ENCODE results near the gene TAS2R41.

Gene TAS2R41, protein sequence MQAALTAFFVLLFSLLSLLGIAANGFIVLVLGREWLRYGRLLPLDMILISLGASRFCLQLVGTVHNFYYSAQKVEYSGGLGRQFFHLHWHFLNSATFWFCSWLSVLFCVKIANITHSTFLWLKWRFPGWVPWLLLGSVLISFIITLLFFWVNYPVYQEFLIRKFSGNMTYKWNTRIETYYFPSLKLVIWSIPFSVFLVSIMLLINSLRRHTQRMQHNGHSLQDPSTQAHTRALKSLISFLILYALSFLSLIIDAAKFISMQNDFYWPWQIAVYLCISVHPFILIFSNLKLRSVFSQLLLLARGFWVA

DNA sequence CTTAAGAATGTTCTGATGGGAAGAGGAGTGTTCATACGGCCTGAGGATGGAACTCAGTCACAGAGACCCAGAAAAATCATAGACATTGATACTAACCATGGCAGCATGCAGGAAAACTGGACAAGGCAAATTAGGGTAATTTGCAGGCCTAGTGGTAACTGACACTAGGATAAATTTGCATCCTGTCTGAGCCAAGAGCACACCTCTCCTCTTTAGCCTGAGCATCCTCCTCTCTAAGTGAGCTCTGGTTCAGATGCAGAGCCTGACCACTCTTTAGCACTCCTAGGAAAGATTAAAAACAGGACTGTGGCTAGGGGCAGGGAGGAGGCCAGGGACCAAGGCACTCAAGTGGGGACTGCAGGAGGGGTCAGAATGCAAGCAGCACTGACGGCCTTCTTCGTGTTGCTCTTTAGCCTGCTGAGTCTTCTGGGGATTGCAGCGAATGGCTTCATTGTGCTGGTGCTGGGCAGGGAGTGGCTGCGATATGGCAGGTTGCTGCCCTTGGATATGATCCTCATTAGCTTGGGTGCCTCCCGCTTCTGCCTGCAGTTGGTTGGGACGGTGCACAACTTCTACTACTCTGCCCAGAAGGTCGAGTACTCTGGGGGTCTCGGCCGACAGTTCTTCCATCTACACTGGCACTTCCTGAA lies at the start of gene TAS2R41:
TSS of gene TAS2R41 (plus strand) at position 373 of the 650 bp plus-strand sequence. CDS start at position 373, 0 bp downstream.
- H3K4me3 ChIP-seq (ENCODE audit: low read depth, low read length), result no peak within 1 kb of the TSS

DNA sequence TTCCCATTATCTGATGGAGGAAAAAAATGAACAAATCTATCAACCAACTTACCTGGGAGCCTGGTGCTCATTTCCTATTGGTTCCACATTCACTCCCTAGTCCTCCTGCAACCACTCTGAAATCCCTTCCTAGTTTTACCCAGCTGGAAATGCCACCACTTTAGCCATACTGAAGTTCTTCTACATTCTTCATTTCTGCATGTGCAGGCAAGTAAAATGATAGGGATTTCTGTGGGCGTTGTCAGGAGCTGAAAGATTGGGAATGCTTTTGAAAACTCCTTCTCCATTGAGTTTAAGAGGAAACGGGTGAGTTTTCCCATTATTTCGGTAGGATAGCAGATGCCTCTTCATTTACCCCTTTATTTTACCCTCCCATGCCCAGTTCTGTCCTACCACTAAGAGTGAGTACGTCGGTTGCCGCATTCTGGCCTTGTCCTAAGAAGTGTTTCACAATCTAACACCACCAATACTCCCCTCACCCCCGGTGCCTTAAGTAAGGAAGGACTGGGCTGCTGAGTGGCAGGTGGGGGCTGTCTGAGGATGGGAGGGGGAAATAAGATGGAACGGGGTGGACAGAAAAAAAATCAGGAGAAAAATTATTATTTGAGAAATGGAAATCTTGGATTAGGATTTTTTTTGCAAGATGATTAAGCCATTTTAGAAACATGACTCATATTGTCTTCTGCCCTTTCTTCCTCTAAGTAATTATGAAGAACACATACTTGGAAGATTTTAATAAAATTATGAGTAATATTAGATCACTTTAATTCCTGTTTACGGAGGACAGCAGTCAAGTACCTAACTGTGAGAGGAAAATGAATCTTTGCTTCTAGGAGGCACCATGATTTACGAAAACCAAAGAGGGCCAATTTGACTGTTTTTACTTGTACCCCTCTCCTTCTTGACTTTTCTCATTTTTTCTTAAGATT lies 47.6 kb upstream of the TAS2R41 start:
- H3K4me3 ChIP-seq (ENCODE audit: low read depth, low read length), result no peak overlapping the region

DNA sequence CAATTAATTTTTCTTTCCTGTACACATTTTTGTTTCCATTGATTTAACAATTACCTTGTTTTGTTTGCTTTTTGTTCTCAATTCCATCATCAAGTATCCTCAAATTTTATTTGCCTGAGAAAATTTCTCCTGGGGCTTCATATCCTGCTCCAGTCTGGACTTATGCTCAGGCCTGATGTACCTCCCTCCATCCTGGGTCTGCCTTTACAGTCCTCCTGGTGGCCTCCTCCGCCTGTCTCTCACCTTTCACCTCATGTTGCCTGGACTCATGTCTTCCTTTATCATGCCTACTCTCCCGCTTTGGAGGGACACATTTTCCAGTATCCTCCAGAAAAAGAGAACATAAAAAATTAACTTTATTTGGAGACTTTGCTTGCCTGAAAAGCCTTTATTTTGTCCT lies 46.6 kb upstream of the TAS2R41 start:
- H3K4me3 ChIP-seq (ENCODE audit: low read depth, low read length), result no peak overlapping the region

DNA sequence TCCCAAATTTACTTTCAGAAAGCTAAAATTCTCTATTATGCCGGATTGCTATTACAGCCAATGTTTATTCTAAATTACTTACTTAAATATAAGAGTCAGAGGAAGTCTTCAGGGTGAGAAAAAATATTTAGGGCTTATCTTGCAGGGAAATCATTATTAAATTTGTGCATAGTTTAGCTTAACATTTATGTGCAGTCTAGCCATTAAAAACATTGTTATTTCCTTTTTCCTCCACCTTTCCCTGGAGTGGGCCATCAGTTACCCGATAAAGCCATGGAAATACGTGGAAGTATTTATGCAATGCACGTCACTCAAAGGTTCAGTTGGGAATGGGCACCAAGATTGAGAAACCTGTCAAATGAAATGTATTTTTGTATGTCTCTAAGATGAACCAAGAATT lies 43.9 kb upstream of the TAS2R41 start:
- no peak overlapping the region for H3K4me3 ChIP-seq (ENCODE audit: low read depth, low read length)

DNA sequence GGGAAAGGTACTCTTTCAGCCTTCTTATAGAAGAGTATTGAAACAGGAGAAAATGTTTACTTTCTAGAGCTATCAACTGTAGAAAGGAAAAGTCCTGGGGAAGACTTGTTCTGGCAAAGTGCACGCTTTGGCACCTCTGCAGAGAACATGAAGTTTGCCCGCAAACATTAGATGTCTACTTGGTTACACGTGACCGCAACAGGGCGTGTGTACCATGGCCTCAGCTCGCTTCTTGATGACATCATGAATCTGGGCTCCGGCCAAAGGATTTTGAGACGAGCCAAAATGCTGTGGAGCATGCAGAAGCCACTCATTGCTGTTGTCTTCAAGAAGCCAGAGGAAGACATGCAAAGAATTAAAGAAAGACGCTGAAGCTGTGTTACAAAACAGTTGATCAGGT lies 43.0 kb upstream of the TAS2R41 start:
- H3K4me3 ChIP-seq (ENCODE audit: low read depth, low read length), result no peak overlapping the region

DNA sequence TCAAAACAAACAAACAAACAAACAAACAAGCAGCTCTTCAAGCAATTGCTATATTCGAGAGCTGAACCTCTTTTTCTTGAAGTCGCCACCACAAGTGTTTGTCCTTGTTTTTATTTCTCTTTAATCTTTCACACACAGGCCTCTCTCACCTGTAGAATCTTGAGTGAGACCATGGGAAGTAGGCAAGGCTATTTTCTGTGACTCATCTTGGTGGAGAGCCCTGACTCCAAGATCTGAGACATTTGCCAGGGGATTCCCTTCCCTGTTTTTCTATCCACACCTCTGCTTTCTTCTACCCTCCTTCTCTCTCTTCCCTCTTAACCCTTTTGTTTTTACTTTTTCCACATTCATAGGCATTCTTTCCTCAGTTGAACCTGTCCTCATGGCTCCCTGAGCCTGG lies 42.4 kb upstream of the TAS2R41 start:
- no peak overlapping the region for H3K4me3 ChIP-seq (ENCODE audit: low read depth, low read length)

DNA sequence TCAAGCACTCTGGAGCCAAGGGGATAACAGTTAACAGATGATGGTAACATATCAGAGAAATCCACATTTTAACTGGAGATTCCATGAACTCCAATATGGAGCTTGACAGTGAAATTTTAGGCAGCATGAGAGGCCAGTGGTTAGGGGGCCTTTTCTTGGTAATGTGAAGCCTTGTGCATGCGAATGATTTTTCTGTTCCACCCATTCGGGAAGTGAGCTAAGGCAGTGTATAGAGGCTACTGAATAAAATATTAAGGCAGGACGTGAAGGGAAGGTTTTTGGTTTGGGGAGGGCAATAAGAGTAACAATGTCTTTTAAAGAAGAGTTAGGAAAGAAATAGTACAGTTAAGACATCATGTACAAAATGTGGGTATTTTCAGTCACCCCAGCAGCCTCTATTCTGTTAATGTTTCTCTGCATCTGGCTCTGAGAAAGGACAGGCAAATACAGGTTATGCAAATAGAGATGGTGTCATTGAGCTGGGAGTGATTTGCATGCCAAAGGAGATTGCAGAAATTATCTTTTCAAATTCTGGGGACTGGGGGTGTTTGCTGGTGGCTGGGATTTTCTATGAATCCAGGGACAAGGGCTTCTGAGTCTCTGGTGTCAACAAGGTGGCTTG lies 41.2 kb upstream of the TAS2R41 start:
- H3K4me3 ChIP-seq (ENCODE audit: low read depth, low read length), result no peak overlapping the region

DNA sequence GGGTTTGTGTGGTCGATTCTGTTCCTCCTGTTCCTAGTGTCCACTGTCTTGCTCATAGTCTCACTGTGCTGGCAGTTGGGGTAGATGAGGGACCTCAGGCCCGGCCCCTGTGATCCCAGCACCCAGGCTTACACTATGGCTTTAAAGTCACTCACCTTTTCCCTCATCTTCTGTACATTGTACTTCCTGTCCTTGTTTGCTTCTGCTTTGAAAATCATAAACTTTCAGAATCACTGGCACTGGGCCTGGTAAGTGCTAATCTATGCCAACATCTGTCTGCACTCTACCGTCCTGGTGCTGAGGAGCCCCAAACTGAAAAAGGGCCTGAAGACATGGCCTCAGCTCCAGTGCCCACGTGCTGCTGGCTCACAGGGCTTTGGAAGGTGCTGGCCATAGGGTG lies 40.1 kb upstream of the TAS2R41 start:
- H3K4me3 ChIP-seq (ENCODE audit: low read depth, low read length), result no peak overlapping the region

DNA sequence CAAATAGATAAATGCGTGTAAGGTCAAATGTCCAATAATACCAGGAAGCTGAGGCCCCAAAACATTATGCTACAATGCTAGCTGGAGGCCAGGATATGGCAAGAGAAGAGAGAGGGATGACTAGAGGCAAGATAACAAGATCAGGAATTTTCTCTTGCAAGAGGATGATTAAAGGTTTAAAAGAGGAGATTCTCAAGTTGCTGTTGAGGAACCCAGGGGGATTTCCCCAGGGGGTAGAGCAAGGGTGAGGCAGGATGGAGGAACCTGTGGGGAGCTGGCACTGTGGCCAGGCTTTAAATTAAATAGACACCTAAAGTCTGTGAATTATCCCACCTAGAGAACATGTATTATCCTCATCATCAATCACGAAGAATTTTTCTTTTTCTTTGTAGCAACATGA lies 37.8 kb upstream of the TAS2R41 start:
- H3K4me3 ChIP-seq (ENCODE audit: low read depth, low read length), result no peak overlapping the region

DNA sequence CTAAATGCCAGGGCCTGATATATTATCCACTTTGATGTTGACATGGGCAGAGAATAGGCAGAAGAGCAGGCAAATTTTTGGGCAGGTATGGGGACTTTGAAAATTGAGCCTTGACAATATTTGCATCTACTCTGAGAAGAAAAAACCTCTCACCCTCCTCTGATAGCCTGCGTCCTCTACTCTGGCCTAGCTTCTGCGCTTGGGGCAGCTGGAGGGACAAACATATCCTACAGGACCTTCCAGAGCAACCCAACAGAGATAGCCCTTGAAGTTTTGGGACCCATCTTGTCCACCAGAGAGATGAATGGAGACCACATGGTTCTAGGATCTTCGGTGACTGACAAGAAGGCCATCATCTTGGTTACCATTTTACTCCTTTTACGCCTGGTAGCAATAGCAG lies 34.5 kb upstream of the TAS2R41 start, which contains the start of gene TAS2R60:
TSS of gene TAS2R60 (plus strand) at position 301 of the 400 bp plus-strand sequence. CDS start at position 301, 0 bp downstream.
- no peak within 1 kb of the TSS for H3K4me3 ChIP-seq (ENCODE audit: low read depth, low read length)

DNA sequence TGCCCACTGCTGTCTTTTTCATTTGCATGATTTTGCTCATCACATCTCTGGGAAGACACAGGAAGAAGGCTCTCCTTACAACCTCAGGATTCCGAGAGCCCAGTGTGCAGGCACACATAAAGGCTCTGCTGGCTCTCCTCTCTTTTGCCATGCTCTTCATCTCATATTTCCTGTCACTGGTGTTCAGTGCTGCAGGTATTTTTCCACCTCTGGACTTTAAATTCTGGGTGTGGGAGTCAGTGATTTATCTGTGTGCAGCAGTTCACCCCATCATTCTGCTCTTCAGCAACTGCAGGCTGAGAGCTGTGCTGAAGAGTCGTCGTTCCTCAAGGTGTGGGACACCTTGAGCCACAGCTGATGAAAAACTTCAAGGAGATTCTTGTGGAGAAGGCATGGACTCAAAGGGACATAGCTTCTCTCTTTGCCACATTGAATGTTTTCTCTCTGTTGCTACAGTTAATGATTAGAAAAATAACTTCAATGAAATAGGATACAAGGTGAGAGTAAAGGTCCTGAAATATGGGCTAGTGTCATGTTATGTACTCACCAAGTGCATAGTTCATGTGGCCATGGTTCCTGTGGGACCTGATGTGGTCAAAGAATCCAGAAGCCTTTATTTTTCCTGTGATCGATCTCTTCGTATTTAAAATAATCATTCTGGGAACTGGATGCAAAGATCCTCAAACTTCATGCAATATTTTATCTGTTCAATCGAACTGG lies 33.5 kb upstream of the TAS2R41 start:
- no peak overlapping the region for H3K4me3 ChIP-seq (ENCODE audit: low read depth, low read length)

DNA sequence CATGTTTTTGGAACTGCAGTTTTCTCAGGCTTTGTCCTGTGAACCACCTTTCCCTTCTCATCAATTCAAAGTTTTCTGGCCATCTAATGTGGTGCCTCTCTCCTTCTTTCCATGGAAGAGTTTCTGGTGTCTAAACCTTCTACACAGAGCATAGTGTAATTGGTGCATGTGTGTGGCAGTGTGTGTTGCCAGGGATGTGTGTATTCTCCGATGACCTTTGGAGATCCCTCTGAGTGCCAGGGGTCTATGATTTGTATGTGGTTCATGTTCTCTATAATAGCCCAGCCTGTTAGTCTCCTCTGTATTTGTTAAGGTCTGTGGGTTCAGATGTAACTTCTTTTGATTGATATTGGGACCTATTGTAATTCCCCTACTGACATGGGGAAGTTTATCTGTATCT lies 32.9 kb upstream of the TAS2R41 start:
- no peak overlapping the region for H3K4me3 ChIP-seq (ENCODE audit: low read depth, low read length)

DNA sequence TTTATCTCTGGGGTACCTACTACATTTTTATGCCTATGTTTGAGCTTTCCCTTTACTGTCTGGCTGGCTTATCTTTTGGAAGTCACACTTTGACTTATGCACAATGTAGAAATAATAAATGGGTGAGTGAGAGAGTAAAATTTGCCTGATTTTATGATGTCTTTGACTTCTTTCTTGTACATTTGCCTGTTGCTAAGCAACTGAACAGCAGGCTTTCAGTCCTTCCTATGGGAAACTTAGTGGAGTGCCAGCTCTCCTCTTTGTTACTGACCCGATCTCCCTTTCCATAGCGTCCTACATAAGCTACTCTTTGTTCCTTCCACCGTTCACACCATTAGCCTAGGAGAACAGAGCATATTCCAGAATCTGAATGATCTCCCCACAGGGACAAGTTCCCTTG lies 30.2 kb upstream of the TAS2R41 start:
- no peak overlapping the region for H3K4me3 ChIP-seq (ENCODE audit: low read depth, low read length)

DNA sequence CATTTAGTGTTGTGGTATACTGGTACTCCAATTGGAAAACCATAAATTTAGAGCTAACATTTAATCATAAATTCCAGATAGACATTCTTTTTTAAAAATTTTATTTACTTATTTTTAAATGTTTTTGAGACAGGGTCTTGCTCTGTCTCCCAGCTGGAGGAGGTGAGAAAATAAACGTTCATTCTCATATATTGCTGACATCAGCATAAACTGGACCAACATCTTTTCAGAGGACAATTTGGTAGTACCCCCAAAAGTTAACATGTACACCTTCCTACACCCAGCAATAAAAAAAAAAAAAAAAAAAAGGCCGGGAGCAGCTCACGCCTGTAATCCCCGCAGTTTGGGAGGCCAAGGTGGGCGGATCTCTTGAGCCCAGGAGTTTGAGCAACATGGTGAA lies 29.2 kb upstream of the TAS2R41 start:
- no peak overlapping the region for H3K4me3 ChIP-seq (ENCODE audit: low read depth, low read length)

DNA sequence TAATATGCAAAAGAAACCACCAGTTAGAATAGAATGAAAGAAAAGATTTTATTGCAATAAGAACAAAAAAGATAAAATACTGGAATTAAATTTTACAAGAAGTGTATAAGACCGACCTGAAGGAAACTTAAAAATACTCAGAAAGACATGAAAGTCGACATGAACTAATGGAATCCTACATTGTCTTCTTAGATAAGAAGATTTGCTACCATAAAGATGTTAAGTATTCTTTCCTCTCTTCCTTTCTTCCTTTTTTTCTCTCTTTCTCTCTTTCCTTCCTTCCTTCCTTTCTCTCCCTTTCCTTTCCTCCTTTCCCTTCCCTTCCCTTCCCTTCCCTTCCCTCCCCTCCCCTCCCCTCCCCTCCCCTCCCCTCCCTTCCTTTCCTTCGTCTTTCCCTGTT lies 27.9 kb upstream of the TAS2R41 start:
- H3K4me3 ChIP-seq (ENCODE audit: low read depth, low read length), result no peak overlapping the region

DNA sequence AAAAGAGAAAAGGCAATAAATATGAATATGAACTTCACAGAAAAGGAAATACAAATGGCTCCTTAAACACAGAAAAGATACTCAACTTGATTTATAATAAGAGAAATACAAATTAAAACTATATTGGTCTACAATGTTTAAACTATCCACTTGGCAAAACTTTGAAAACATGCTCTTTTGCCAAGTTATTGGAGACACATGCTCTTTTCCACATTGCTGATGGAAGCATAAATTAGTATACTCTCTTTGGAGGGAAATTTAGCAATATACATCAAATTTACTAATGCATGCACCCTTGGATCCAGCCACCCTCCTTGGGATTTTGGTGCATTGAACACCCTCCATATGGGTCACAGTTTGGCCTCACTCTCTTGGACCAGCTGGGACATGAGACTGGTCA lies 26.6 kb upstream of the TAS2R41 start:
- H3K4me3 ChIP-seq (ENCODE audit: low read depth, low read length), result no peak overlapping the region

DNA sequence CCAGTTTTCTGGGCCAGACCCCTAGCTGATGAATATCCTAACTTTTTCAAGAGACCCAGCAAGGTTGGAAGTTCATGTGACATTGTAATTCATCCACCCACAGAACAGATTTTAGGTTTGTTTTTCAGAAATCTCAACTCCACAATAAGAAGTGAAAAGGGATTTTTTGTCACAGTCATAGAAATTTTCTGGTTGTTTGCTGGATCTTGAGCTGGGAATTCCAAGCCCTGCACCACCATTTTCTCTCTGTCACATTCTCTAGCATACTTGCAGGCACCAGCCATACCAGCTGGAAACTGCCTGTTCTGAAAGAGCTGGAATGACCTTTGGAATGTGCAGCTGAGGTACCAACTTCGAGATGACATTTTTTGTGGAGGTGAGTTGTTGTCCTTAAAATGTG lies 25.9 kb upstream of the TAS2R41 start:
- no peak overlapping the region for H3K4me3 ChIP-seq (ENCODE audit: low read depth, low read length)

DNA sequence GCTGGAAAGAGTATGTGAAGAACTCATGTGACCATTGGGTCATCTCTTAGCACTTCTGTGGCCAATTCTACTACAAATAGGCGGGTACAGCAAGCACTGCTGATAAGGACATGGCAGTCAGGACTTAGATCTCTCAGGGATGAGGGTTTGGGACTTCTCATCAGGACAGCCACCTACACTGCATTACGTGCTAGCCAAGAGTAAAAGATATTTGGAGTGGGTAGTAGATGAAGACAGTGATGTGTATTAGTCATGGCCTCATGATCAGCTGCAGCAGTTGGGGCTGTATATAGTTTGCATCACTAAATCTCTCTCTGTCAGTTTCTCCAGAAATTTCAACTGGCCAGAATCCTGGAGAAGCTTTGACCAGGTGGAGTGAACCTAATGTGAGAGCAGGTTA lies 25.2 kb upstream of the TAS2R41 start:
- no peak overlapping the region for H3K4me3 ChIP-seq (ENCODE audit: low read depth, low read length)

DNA sequence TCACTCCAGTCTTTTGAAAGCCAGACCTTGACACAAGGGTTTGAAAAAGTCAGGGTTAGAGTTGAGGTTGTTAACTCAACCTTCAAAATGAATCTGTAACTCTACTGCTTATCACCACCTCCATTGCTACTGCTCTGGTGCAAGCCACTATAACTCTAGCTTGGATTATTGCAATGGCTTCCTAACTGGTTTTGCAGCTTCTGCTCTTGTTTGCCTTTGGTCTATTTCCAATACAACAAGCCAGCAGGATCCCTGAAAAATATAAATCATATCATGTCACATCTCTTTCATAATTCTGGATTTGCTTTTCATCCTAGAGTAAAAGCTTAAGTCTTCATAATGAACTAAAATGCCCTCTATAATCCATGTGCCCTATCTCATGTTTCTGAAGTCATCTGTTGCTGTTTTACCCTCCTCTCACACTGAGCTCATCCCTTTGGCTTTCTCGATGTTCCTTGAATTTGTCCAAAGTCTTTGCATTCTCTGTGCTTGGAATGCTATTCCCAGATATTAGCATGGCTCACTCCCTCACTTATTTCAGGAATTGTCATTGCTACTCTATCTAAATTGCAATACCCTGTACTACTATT lies 23.5 kb upstream of the TAS2R41 start:
- H3K4me3 ChIP-seq (ENCODE audit: low read depth, low read length), result no peak overlapping the region

DNA sequence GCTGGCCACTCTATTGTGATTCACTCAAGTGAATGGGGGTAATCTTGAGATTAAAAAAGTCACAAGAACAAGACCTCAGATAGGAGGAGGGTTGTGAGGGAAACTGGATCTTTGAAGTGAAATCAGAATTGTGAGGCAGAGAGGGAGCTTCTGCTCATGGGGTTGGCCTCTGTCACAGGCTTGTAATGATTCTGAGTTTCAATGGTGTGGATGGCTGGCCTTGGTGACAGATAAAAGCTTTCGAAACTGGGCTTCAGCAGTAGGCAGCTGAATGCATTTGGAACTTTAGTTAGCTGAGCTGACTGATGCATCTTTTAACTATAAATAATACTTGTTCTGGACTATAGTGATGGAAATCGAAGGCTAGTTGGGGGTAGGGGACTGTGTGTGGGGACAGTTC lies 22.2 kb upstream of the TAS2R41 start:
- H3K4me3 ChIP-seq (ENCODE audit: low read depth, low read length), result no peak overlapping the region
